Aorta (tissue), 5 donors: ENCODE results near the gene SLC2A6. TPM values are rescaled to one million over a fixed set of nuclear protein-coding genes. Genes with fewer than 3 reads are reported as not detected.

Experiments used
- ATAC-seq: fragments of 200-7000 bp; cut with Tn5 transposase; one replicate; pipeline ENCODE4 v1.9.1; 2022; ENCODE audit warnings: moderate library complexity; ENCODE audit not compliant: low FRiP score
- DNase-seq, 2 donors: peaks; one replicate each; pipeline ENCODE4 v3.0.0-alpha.2; 2020
- H3K27ac ChIP-seq, 2 donors: one replicate each; pipeline ENCODE4 v1.5.1; 2013; ENCODE audit warnings: low read length in 2 of 2, mild to moderate bottlenecking in 2 of 2, moderate library complexity in 2 of 2, control low read depth in 1 of 2, inconsistent platforms in 1 of 2, low read depth in 1 of 2
- H3K27me3 ChIP-seq, 2 donors: one replicate each; pipeline ENCODE4 v1.6.1; 2013; ENCODE audit warnings: control low read depth in 1 of 2, low read length in 1 of 2, mild to moderate bottlenecking in 1 of 2, moderate library complexity in 1 of 2; ENCODE audit not compliant: insufficient read depth in 2 of 2, control insufficient read depth in 1 of 2
- H3K36me3 ChIP-seq, 2 donors: one replicate each; pipeline ENCODE4 v1.6.1; 2013; ENCODE audit warnings: control low read depth in 1 of 2, low read length in 1 of 2, mild to moderate bottlenecking in 1 of 2; ENCODE audit not compliant: insufficient read depth in 2 of 2, control insufficient read depth in 1 of 2
- H3K4me1 ChIP-seq, 2 donors: one replicate each; pipeline ENCODE4 v1.6.1; 2013; ENCODE audit warnings: low read length in 2 of 2, control low read depth in 1 of 2, mild to moderate bottlenecking in 1 of 2, moderate library complexity in 1 of 2; ENCODE audit not compliant: insufficient read depth in 2 of 2, control insufficient read depth in 1 of 2
- H3K4me3 ChIP-seq, 2 donors: one replicate each; pipeline ENCODE4 v1.5.1; 2013; ENCODE audit warnings: low read length in 2 of 2, control low read depth in 1 of 2, mild to moderate bottlenecking in 1 of 2
- H3K9me3 ChIP-seq: one replicate; pipeline ENCODE4 v1.6.1; 2013; ENCODE audit warnings: mild to moderate bottlenecking, low read length; ENCODE audit not compliant: control insufficient read depth
- WGBS, 2 donors: extraction: QIAGEN DNeasy Blood & Tissue Kit; methylation state at CpG; one replicate each; pipeline ENCODE4 v1.1.7; 2013; 5-methylcytosine and 5-hydroxymethylcytosine counted together
- intact Hi-C, 2 donors: fragments of 100-400 bp; cut with DNase I; formaldehyde crosslinking; loops; one replicate each; pipeline versions ENCODE4 v1.14.2 to v1.15.0; 2022
- polyA plus RNA-seq, 2 donors: library from polyadenylated mRNA; stranded (reverse); fragments of 200-250 nt; gene quantifications; one replicate each; pipeline ENCODE4 v1.2.3, GENCODE V29; 2013
- total RNA-seq, 2 donors: library from RNA; stranded (reverse); fragmentation: NEBNext Ultra II Directional; extraction: Animal tissue kit (Norgen Biotek cat#: 25700); gene quantifications; one replicate each; pipeline ENCODE4 v1.2.1, GENCODE V29; 2021
- donor health status: healthy with polysubstance abuse.
- donor health status: Bipolar disorder and iron deficiency.
- donor health status: DM: no; HTN: no; CAD: no.
- donor health status: DM: no; HTN: no; CAD: no.
- donor health status: DM: yes; HTN: yes; CAD: no.

The SLC2A6 gene
- total and polyA plus RNA-seq, 4 donors, result 1.5 to 5.8 (median 2.9) TPM

DNA sequence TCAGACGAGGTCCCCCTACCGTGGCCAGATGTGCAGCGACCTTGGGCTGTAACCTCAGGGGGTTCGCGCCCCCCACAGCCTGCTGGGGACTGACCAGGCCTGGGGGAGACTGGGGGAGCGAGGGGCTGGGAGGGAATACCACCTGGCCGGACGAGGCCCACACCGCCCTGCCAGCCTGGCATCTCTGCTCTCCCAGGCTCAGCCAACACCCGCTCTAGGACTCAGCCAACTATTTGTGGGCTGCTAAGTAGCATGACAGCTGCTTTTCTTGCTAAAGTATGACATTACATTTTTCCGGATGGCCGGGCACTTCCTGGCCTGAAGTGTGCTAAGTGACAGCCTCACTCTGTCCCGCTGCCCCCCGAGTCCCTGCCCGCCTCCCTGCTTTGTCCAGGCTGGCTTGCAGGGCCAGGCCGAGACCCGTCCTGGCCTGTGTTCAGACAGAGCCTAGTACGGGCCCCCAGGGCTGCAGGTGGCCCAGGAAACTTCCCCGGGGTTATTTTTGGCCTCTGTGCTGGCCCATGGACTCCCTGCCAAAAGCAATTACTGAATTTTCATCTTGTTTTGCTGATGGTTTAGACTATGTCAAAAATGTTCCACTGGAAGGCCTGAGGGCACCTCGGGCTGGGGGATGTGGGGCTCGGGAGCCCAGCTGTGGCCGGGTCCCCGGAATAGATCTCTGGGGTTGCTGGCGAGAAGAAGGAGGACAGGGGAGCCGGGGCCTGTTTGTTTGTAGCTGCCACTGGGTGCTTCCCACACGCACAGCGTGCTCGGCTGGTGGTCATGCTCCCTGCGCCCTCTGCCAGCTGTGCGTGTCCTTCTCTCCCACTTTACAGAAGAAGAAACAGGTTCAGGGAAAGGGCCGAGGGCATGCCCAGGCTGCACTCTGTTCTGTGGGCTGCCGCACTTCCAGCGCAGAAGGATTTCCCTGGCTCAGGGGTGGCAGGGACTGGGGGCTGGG, 13.4 kb upstream of the SLC2A6 start:
- H3K27ac ChIP-seq, result peak overlapping the region in 1 of 2 donors; percentile 4
- no peaks in the 10 kb centered on the region for H3K4me1 ChIP-seq
- H3K27me3 ChIP-seq, result no peaks in the 10 kb centered on the region
- WGBS, 2 donors, result 25 to 29% methylated on average over 32 to 33 of the region's 33 CpGs
- DNase-seq (no peak), ATAC-seq (peak; percentile 2)
- H3K4me3 ChIP-seq, result no peak overlapping the region
- no peaks in the 10 kb centered on the region for H3K9me3 ChIP-seq
- no peaks in the 10 kb centered on the region for H3K36me3 ChIP-seq
- intact Hi-C loops, result no loop called here

DNA sequence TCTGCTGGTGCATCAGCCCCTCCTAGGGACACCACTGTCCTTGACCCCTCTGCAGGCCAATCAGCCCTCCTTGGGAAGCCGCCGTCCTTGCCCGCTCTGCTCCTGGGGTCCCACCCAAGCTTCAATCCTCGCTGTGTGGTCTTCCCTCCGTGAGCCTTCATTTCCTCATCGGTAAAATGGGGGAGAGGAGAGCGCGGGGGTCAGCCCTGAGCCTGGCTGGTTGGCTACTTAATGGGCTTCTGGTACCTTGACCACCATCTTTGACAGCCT, 12.7 kb upstream of the SLC2A6 start:
- 95 to 99% methylated on average over 8 of the region's 8 CpGs for WGBS, 2 donors
- Histone ChIP-seq H3K27me3 (no peaks in the 10 kb centered on the region), H3K27ac (no peak overlapping the region), H3K9me3 (no peaks in the 10 kb centered on the region), H3K4me3 (no peak overlapping the region), H3K36me3 (no peaks in the 10 kb centered on the region), H3K4me1 (no peaks in the 10 kb centered on the region)
- intact Hi-C loops, result no loop called here
- DNase-seq, result peak in 1 of 2 donors; percentile 66
- no peak for ATAC-seq

DNA sequence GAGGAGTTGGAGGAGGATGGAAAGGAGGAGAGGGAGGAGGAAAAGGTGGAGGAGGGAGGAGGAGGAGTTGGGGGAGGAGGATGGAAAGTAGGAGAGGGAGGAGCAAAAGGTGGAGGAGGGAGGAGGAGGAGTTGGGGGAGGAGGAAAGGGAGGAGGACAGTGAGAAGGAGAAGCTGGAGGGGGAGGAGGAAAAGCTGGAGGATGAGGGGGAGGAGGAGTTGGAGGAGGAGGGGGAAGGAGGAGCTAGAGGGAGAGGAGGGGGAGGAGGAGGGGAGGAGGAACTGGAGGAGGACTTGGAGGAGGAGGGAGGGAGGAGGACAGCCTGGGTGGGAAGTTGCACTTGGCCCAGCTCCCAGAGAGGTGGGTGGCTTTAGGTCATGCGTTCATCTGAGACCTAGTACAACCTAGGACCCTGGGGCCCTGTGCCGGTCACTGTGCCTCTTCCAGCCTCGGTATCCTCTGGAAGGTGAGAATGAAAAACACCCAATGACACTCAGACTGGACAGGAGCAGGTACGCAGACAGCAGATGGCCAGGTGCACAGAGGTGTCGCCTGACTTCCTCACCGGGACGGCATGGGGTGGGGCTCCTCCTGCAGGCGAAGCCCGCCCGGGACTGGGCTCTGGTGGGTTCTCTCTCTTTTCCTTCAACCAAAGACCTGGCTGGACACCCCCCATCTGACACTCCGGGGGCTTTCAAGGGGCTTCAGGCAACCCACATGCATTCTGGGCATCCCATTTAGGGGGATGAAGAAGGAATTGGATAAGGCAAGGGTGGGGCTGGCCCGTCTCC, 12.2 kb upstream of the SLC2A6 start:
- H3K36me3 ChIP-seq, result no peaks in the 10 kb centered on the region
- no peak for ATAC-seq
- H3K9me3 ChIP-seq, result no peaks in the 10 kb centered on the region
- peak; percentile 26 to 66 for DNase-seq
- no peaks in the 10 kb centered on the region for H3K4me1 ChIP-seq
- no peak overlapping the region for H3K27ac ChIP-seq
- H3K4me3 ChIP-seq, result no peak overlapping the region
- intact Hi-C loops, result no loop called here
- H3K27me3 ChIP-seq, result no peaks in the 10 kb centered on the region
- 87% methylated on average over 12 of the region's 12 CpGs for whole genome bisulfite sequencing, 2 donors

DNA sequence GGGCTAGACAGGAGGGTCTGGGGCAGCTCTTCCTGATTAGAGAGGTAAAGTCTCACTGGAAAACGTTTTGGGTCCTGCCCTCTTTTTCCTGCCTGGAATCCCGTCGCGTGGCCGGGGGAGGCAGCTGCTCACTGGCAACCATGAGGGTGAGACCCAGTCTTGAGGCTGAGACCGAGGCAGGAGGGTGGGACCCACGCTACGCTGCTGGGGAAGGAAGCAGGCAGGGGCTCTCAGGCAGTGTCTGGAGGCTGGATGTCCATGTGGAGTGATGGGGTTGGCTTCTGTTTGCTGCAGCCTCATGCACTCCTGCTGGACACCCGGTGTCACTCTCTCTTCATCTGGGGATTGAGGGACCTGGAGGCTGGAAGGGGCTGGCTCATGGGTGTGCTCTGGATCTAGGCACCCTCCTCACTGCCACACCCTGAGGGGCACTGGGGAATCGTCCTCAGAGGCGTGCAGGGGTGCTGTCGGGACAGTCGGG, 11.3 kb upstream of the SLC2A6 start:
- intact Hi-C loops, result no loop called here
- WGBS, 2 donors, result 66 to 67% methylated on average over 13 of the region's 13 CpGs
- no peak overlapping the region for H3K27ac ChIP-seq
- H3K4me3 ChIP-seq, result no peak overlapping the region
- ATAC-seq (no peak), DNase-seq (peak; percentile 25 to 65)
- H3K27me3 ChIP-seq, result no peaks in the 10 kb centered on the region
- H3K9me3 ChIP-seq, result no peaks in the 10 kb centered on the region
- H3K36me3 ChIP-seq, result no peaks in the 10 kb centered on the region
- no peaks in the 10 kb centered on the region for H3K4me1 ChIP-seq

DNA sequence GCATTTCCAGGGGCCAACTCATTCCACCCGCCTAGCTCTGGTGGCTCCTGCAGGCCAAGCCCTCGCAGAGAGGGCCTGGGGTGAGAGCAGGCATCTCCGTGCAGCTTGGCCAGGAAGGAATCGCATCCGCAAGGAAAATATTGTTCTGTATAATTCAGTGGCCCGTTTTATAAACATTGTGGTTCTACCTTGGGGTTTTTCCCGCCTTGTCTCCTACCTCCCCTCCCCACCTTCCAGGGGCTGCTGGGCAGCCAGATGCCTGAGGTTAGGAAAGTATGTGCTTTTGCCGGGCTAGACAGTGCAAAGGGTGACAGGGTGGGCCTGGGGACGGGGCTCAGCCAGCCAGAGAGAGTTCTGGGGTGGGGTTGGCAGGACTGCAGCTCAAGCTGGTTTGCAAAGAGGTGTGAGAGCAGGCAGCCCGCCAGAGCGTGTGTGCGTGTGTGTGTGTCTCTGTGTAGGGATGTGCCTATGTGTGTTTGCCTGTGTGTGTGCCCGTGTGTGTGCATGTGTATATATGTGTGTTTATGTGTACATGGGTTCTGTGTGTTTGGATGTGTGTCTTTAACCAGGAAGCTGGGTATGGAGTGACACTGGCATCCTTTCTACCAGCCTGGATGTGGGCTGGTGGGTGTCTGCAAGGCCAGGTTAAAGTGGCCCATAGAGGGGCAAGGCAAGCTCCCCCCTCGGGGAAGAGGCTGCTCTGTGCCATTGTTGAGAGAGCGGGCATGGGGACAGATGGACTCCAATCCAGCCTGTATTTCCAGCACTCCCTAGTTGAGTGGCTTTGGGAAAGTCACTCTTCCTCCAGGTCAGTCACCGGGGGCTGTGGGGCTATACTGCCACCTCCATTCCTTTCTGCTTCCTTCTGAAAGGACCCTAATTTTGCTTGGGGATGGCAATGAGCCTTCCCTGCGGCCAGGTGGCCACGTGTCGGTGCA, 10.6 kb upstream of the SLC2A6 start:
- no peak for ATAC-seq
- no peaks in the 10 kb centered on the region for H3K36me3 ChIP-seq
- intact Hi-C loops, result loop anchor here in 1 of 2 donors (5.0 kb wide), 1 partner anchor 307 kb away; no protein-coding TSS in a partner anchor
- H3K27me3 ChIP-seq, result no peaks in the 10 kb centered on the region
- H3K4me1 ChIP-seq, result no peaks in the 10 kb centered on the region
- H3K9me3 ChIP-seq, result no peaks in the 10 kb centered on the region
- no peak overlapping the region for H3K4me3 ChIP-seq
- H3K27ac ChIP-seq, result no peak overlapping the region
- 88 to 89% methylated on average over 19 of the region's 19 CpGs for WGBS, 2 donors
- peak; percentile 21 to 73 for DNase-seq

DNA sequence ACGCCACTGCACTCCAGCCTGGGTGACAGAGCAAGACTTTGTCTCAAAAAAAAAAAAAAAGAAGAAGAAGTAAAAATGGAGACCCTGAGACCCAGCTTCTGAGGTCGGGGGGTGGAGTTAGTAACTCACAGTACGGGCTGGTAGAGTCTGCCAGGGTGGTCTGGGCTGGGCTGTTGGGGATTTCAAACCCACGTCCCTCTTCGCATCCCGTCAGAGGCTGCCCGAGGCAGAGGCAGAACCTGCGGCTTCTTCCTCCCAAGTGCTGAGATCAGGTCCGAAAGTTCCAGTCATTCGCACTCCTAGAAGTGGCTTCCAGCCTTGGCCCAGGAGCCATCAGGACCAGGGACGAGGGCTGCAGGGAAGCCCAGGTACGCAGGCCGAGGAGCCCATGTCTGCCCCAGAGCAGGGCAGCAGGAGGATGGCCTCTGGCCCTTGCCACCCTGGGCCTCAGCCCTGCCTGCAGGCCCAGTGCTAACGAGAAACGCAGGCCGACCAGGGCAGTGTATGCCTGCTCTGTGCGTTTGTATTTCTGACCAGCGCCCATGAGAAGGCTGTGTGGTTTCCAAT, 9.9 kb upstream of the SLC2A6 start:
- H3K36me3 ChIP-seq, result no peaks in the 10 kb centered on the region
- intact Hi-C loops, result loop anchor here in 1 of 2 donors (5.0 kb wide), 1 partner anchor 306 kb away; no protein-coding TSS in a partner anchor
- no peaks in the 10 kb centered on the region for H3K9me3 ChIP-seq
- no peak overlapping the region for H3K27ac ChIP-seq
- WGBS, 2 donors, result 89 to 91% methylated on average over 18 of the region's 18 CpGs
- DNase-seq, result peak; percentile 30 to 70
- H3K4me1 ChIP-seq, result no peaks in the 10 kb centered on the region
- H3K27me3 ChIP-seq, result no peaks in the 10 kb centered on the region
- no peak for ATAC-seq
- H3K4me3 ChIP-seq, result no peak overlapping the region

DNA sequence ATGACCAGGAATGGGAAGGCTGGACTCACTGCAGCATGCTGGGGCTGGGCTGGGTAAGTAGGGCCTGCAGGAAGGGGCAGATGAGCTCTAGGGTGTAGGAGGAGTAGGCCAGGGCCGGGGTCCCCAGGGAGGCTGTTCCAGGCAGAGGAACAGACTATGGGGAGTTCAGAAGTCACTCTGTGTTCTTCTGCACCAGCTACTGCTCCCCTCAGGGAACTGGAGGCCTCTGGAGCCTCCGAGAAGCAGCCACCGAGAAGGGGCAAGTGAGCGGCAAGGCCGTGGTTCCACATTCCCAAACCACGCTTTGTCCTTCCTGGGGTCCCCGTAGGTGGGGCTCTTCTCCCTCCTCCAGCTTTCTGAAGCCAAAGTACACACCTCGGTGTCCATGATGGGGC, 8.4 kb upstream of the SLC2A6 start:
- no peaks in the 10 kb centered on the region for H3K36me3 ChIP-seq
- WGBS, 2 donors, result 90 to 92% methylated on average over 8 of the region's 8 CpGs
- H3K27ac ChIP-seq, result no peak overlapping the region
- no peak overlapping the region for H3K4me3 ChIP-seq
- no peaks in the 10 kb centered on the region for H3K27me3 ChIP-seq
- intact Hi-C loops, result loop anchor here (2.0 to 5.0 kb wide), 3 partner anchors 81 to 305 kb away; no protein-coding TSS in a partner anchor
- no peaks in the 10 kb centered on the region for H3K4me1 ChIP-seq
- DNase-seq, result peak; percentile 41 to 71
- no peak for ATAC-seq
- no peaks in the 10 kb centered on the region for H3K9me3 ChIP-seq
